GM21825 (cell line): Measurements from ENCODE around the gene ACTN1.
A peak's percentile ranks its signal among the peaks of the same experiment; 100 is the strongest.
"Not testable (repeated sequence)": the region's sequence is repeated elsewhere in the genome, so short reads cannot be mapped to it uniquely, and the experiment has no call there.

ENCODE experiments used
- ATAC-seq: cut with Tn5 transposase; IDR thresholded peaks from one replicate; pipeline ENCODE4 v1.9.1; 2021; ENCODE audit warnings: mild to moderate bottlenecking, moderate library complexity; ENCODE audit not compliant: unreplicated experiment

ACTN1 gene

GRCh38 chr14:68979021-68979721, at the start of gene ACTN1:
ACTN1 (minus strand) TSS chr14:68979302; CDS start chr14:68979056, 246 bp downstream.
- peak; percentile 48 for ATAC-seq

- ATAC-seq, result no peak
Observed at GRCh38 chr14:69027242-69027913, 48.3 kb upstream of the ACTN1 start.

DNA sequence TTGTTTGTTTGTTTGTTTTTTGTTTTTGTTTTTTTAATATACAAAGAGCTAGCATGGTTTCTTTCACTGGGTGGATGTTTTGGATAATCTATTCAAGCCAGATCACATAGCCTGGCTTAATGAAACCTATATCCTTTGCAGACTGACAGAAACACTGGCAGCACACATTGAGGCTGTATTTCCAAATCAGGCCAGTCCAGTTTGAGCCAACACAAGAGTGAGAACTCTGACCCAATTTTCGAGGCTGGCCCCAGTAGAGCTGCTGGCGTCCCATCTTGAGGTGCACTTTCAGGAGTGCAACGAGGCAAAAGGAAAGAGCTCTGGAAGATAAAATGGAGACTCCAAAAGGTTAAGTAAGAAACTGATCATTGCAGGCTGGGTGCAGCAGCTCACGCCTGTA, 43.9 kb upstream of the ACTN1 start:
- no peak for ATAC-seq

- ATAC-seq, result not testable (repeated sequence)
Observed at GRCh38 chr14:69022093-69022492, 43.0 kb upstream of the ACTN1 start.

DNA sequence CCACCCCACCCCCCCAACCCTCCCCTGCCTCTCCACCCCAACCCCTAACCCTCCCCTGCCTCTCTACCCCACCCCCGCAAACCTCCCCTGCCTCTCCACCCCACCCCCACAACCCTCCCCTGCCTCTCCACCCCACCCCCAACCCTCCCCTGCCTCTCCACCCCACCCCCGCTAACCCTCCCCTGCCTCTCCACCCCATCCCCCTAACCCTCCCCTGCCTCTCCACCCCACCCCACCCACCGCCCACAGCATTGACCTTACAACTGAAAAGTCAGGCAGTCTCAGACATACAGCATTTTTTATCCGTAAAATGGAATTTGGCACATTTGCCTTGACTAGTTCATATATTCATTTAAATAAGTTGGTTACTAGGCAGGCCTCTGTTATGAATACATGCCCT, 38.6 kb upstream of the ACTN1 start:
- no peak for ATAC-seq

DNA sequence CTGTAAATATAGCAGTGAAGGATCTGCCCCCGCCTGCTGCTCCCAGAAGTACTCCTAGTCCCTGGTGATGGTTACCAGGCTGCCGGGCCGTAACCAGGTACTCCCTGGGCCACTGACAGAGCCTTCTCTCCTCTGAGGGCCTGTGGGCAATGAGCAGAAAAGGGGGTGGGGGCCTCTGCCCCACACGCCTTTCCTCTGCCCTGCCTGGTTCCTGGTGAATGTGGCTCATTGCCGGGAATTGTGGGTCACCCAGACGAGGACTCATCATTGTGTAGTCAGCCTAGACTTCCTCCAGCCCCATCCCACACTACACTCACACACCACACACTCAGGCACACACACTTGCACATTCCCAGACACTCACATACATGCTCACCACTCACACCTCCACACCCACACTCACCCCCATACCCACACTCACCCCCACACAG, 35.7 kb upstream of the ACTN1 start:
- ATAC-seq, result no peak

- ATAC-seq, result no peak
Observed at GRCh38 chr14:69013943-69014782, 35.1 kb upstream of the ACTN1 start.

DNA sequence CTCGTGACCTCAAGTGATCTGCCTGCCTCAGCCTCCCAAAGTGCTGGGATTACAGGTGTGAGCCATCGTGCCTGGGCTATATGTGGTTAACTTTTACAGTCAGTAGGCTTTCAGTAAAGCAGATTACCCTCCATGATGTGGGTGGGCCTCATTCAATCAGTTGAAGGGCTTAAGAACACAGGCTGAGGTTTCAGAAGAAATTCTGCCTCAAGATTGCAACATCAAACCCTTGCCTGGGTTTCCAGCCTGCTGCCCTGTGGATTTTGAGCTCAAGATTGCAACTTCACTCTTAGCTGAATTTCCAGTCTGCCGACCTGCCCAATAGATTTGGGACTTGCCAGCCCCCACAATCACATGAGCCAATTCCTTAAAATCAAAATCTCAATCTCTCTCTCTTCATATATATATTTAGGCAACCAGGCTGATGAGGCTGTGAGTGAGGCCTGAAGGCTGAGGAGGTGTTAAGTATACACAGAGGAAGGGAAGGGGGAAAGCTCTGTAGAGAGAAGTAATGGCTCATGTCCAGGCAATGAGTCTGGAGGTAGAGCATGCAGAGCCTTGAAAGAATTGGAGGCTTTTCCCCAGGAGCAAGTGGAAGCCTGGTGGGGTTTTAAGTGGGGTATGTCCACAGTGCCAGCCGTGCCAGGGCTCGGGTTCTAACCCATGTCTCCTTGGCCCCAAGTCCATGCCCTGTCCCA, 33.3 kb upstream of the ACTN1 start:
- no peak for ATAC-seq

DNA sequence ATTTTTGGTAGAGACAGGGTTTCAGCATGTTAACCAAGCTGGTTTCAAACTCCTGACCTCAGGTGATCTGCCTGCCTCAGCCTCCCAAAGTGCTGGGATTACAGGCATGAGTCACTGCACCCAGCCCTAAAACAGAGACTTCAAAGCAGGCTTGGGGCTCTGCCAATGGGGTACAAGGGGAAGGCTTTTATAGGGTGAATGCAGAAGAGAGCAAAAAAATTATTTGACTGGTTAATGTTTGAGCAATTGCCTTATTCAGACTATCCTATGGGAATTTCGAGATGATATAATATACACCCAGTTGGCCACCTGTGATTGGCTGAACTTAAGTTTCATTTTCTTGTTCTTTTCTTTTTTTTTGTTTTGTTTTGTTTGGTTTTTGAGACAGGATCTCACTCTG, 31.5 kb upstream of the ACTN1 start:
- ATAC-seq, result no peak

DNA sequence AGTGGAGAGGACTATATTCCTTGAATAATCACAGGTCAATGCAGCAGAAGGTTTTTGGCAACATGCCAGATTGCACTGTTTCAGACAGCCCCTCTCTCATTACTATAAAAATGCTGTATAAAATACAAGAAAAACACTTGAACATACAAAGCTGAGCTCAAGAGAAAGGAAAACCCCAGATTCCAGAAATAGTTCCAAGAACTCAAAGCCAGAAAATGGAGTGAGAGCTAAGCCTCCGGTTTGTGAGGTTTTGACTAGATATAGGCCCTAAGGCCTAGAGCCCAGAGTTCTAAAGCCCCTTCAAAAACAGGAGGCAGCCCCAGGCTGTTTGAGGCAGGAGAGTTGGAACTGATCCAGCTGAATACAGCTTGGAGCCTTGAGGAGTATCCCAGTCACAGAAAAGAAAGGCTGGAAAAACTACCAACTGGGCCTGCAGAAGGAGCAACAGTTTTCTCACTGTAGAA, 29.4 kb upstream of the ACTN1 start:
- no peak for ATAC-seq

GRCh38 chr14:69006346-69006745, 27.2 kb upstream of the ACTN1 start:
- no peak for ATAC-seq

- no peak for ATAC-seq
Observed at GRCh38 chr14:69005432-69006148, 26.5 kb upstream of the ACTN1 start.

DNA sequence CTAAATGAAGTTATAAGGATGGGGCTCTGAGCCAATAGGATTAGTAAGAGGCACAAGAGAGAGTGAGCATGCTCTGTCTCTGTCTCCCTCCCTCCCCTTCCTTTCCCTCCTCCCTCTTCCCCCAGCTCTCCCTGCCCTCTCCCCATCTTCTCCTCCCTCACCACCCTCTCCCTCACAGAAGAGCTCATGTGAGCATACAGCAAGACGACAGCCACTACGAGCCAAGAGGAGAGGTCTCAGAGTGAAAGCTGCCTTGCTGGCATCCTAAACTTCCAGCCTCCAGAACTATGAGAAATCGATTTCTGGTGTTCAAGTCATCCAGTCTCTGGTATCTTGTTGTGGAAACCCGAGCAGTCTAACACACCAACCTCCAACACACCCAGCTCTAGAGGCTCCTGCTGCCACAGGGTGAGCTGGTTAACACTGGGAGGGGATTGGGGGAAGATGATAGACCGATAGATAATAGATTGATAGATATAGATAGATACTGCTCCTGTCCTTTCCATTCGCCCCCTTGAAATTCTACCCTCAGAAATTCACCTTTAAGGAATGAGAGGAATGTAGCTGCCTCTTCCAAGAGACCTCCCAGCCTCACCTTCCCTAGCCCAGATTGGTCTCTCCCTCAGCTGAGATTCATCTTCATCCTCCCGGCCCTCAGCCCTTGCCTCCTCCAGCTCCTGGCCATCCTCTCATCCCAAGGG, 25.8 kb upstream of the ACTN1 start:
- ATAC-seq, result no peak

DNA sequence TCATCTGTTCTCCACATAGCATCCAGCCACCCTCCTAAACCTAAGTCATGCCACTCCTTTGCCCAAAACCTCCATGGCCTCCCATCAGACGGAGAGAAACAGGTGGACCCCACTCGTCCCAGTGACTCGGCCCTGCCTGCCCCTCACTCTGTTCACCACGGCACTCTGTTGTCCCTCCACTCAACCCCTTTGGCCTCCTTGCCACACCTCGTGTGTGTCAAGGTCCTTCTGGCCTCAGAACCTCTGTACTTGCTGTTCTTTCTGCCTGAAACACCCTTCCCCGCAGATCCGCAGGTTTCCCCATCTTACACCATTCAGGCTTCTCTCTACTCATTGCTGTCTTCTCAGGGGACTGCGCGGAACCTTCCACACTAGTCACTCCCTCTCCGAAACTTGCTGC, 24.5 kb upstream of the ACTN1 start:
- ATAC-seq, result no peak

GRCh38 chr14:69002069-69002468, 23.0 kb upstream of the ACTN1 start:
- no peak for ATAC-seq

- ATAC-seq, result no peak
Observed at GRCh38 chr14:69001375-69001774, 22.3 kb upstream of the ACTN1 start.

DNA sequence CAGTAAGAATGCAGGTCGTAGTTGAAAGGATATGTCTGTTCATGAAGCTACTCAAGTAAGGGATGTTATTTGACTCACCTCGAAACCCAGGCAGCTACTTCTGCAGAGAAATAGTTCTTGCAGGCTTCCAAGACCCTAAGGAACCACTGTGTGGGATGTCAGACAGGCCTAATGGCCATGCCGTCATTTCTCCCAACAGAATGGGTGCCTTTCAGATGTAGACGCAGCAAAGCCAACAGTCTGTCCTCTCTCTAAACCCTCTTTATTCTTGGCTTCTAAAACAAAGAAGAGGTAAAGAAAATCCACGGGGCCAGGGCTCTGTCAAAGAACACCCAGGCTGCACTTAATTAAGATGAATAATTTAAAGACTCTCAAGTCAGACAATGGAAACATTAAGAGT, 19.0 kb upstream of the ACTN1 start:
- ATAC-seq, result no peak

DNA sequence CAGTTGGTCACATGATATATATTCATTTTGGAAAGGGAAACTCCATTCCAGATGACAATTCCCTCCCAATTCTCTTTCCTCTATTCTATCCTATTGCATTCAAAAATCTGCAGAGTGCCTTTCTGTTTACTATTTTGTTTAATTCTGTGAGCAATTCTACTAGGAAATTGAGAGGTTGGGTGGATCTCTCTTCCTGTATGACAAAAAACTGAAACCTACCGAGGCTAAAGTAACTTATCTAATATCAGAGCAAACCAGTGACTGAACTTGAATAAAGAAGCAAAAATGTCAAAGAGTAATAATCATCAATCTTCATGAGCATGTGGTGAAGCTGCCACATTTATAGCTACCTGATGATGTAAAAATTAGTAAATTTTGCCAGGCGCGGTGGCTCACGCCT, 16.6 kb upstream of the ACTN1 start:
- ATAC-seq, result no peak

DNA sequence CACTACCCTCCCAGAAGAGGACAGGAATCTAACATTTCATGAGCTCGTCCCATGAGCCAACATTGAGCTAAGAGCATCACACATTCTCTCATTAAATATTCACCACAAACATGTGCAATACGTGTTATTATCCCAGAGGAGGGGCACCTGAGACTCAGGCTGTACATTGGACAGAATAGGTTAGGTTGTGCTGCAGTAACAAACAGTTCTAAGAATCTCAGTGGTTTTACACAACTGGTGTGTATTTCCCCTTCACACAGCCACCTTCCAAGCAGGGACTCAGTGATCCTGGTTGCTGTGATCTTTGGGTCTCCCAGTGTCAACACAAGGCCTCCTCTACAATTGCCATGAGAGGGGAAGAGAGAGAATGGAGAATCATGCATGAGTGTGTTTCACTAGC, 15.0 kb upstream of the ACTN1 start:
- ATAC-seq, result no peak

DNA sequence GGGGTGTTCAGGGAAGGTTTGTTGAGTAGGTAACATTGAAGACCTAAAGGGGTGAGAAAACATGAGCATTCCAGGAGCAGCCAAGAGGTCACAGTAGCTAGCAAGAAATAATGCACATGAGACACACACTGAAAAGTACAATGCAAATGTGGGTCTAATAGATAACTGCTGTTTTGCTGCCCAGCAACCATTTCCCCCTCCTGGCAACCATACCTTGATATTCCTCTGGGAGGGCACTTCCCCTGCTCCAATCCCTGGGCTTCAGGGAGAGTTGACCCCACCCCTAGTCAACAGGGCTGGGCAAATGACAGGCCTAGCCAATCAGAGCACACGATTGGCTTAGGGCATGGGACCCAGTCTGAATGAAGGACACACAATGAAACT, 8.5 kb upstream of the ACTN1 start:
- no peak for ATAC-seq
